ENCODE data around the gene HOXB3. TPM values are rescaled to one million over a fixed set of nuclear protein-coding genes. Genes with fewer than 3 reads are reported as not detected.

Gene HOXB3
- total and polyA plus RNA-seq, 2 of the 4 experiments (the other 2 are of a cell fraction), result 6.3 to 59.6 TPM

DNA sequence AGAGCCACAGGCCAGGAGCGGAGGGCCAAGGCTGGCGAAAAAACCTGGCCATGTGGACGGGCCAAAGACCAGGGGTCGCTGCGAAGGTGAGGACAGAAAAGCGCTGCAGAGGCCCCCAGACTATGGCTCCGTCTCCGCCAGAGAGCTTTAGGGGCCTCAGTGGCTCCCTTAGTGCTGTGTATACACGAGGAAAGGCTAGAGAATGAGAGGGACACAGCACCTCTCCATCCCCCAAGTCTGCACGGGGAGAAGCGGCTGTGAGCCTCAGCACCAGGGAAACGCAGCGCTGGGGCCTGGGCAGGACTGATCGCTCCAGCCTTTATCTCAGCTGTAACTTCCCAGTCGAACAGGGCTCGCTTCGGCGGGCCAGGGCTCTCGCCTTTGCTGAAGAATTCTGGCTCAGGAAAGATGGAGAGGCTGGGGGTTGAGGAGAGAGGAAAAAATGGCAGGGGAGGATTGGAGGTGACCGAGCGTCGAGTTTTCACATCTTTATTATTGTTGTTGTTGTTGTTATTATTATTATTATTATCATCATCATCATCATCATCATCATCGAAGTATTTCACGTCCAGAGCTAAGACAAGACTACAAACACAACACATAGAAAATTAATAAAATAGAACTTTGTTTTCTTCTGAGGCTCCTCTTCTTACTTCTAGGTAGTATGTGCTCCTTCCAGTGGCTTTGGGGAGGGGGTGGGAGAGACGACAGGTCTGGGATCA, 5.4 kb upstream of the HOXB3 start (continued):
- TF ChIP-seq, protein P1, sequence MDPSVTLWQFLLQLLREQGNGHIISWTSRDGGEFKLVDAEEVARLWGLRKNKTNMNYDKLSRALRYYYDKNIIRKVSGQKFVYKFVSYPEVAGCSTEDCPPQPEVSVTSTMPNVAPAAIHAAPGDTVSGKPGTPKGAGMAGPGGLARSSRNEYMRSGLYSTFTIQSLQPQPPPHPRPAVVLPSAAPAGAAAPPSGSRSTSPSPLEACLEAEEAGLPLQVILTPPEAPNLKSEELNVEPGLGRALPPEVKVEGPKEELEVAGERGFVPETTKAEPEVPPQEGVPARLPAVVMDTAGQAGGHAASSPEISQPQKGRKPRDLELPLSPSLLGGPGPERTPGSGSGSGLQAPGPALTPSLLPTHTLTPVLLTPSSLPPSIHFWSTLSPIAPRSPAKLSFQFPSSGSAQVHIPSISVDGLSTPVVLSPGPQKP (IDR thresholded peaks at IDR 0.05; ENCODE audit: borderline replicate concordance, low read depth, low read length), result no peak
